GM12891 (cell line): ENCODE data around the gene CCDC88B.

Experiments used
- PAX5 ChIP-seq: IDR thresholded peaks from 2 replicates; pipeline ENCODE4 v1.6.1; 2011; ENCODE audit warnings: low read length, moderate library complexity, mild to moderate bottlenecking; ENCODE audit not compliant: insufficient read depth, severe bottlenecking
- POLR2A ChIP-seq: IDR thresholded peaks from 2 replicates; pipeline ENCODE4 v1.6.1; 2011; ENCODE audit warnings: low read depth, low read length, control low read depth
- POLR2AphosphoS5 ChIP-seq: IDR thresholded peaks from 2 replicates; pipeline ENCODE4 v1.6.1; 2011; ENCODE audit warnings: low read depth, low read length, control low read depth
- POU2F2 ChIP-seq: IDR thresholded peaks from 2 replicates; pipeline ENCODE4 v1.6.1; 2011; ENCODE audit warnings: low read depth, mild to moderate bottlenecking, control low read depth, low read length, moderate library complexity
- SPI1 ChIP-seq: IDR thresholded peaks from 2 replicates; pipeline ENCODE4 v1.6.1; 2011; ENCODE audit warnings: low read depth, low read length, control low read depth
- TAF1 ChIP-seq: IDR thresholded peaks from 2 replicates; pipeline ENCODE4 v1.6.1; 2011; ENCODE audit warnings: low read depth, low read length, control low read depth

DNA sequence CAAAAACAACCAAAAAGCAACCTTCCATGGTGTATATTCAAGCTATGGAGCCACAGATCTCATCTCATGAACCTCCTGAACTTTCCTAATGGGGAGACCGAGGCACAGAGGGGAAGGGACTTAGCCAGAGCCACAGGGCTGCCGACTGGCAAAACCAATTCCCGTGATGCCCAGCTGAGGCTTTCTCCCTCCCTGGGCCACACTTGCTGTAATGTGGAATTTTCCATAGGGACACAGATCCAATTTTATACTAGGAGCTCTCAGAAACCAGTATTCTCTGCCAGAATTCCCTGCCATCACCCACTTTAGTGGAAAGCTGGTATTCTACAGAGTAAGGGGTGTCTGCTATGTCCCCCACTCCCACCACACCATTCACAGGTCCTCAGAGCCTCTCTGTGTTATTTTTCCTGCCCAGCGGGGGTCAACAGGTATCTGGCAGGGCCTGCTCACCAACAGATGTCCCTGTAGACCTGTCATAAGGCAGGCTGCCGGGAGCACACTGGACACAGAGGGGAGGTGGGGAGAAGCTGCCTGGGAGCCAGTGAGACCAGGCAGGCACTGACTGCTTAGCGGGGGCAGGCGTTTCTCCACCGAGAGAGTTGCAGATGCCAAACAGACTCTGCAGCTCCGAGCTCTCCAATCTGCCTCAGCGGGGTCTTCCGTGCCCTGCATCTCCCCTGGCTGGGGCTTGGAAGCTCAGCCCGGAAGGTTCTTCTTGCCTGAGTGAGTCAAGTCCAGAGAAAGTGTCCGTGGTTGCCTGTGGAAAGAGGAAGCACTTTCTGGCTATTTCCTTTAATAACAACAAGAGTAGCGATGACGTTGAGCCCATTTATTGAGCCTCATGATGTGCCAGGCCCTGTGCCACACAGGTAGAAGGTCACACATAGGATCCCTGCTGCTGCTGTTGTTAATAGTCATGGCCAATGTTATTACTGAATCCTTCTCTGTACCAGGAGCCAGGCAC lies 45.3 kb downstream of the CCDC88B start:
- TF ChIP-seq POLR2A, result no peak
- no peak for TF ChIP-seq POLR2AphosphoS5
- no peak for TF ChIP-seq SPI1
- TF ChIP-seq TAF1, result no peak
- TF ChIP-seq PAX5, result no peak
- TF ChIP-seq POU2F2, result no peak
